PFSK-1 (cell line): Measurements from ENCODE around the gene SUN2.

ENCODE experiments used
- FOXP2 ChIP-seq: optimal IDR thresholded peaks from 2 replicates; pipeline ENCODE3; 2011; ENCODE audit warnings: borderline replicate concordance, control low read depth, inconsistent platforms; ENCODE audit not compliant: insufficient read depth; ENCODE audit errors: extremely low read length, extremely low read depth
- POLR2AphosphoS5 ChIP-seq: IDR thresholded peaks from 2 replicates; pipeline ENCODE4 v1.6.1; 2012; ENCODE audit warnings: low read depth, mild to moderate bottlenecking, control low read depth, low read length, moderate library complexity
- SIN3A ChIP-seq: IDR thresholded peaks from 2 replicates; pipeline ENCODE4 v1.6.1; 2012; ENCODE audit warnings: mild to moderate bottlenecking, low read length, moderate library complexity, borderline replicate concordance; ENCODE audit not compliant: insufficient read depth
- TAF1 ChIP-seq: IDR thresholded peaks from 2 replicates; pipeline ENCODE4 v1.6.1; 2012; ENCODE audit warnings: low read length, control low read depth, borderline replicate concordance; ENCODE audit not compliant: insufficient read depth
- TF ChIP-seq, protein P1 (sequence below), 2 experiments: IDR thresholded peaks; 2 replicates each; pipeline versions ENCODE4 v1.6.1 to v1.8.0; 2011 to 2012; ENCODE audit warnings: low read depth in 2 of 2, low read length in 2 of 2, control low read depth in 1 of 2, inconsistent platforms in 1 of 2, mild to moderate bottlenecking in 1 of 2, moderate library complexity in 1 of 2; ENCODE audit not compliant: insufficient read depth in 1 of 2

The SUN2 gene

DNA sequence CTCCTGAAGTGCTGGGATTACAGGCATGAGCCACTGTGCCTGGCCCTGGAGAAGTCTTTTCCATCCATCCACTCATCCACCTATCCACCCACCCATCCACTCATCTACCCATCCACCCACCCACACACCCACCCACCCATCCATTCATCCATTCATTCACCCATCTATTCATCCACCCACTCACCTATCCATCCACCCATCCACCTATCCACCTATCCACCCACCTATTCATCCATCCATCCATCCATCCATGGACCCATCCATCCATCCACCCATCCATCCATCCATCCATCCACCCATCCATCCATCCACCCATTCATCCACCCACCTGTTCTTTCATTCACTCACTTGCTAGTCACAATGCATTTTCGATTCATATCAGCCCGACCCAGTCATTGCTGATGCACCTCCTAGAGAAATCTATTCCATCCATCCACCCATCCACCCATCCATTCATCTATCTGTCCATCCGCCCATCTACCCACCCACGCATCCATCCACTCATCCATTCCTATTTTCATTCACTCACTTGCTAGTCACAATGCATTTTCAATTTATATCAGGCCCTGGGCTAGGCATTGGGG, 17.7 kb upstream of the SUN2 start:
- no peak for TF ChIP-seq TAF1
- TF ChIP-seq POLR2AphosphoS5 = no peak
- TF ChIP-seq SIN3A = no peak
- TF ChIP-seq, protein P1, sequence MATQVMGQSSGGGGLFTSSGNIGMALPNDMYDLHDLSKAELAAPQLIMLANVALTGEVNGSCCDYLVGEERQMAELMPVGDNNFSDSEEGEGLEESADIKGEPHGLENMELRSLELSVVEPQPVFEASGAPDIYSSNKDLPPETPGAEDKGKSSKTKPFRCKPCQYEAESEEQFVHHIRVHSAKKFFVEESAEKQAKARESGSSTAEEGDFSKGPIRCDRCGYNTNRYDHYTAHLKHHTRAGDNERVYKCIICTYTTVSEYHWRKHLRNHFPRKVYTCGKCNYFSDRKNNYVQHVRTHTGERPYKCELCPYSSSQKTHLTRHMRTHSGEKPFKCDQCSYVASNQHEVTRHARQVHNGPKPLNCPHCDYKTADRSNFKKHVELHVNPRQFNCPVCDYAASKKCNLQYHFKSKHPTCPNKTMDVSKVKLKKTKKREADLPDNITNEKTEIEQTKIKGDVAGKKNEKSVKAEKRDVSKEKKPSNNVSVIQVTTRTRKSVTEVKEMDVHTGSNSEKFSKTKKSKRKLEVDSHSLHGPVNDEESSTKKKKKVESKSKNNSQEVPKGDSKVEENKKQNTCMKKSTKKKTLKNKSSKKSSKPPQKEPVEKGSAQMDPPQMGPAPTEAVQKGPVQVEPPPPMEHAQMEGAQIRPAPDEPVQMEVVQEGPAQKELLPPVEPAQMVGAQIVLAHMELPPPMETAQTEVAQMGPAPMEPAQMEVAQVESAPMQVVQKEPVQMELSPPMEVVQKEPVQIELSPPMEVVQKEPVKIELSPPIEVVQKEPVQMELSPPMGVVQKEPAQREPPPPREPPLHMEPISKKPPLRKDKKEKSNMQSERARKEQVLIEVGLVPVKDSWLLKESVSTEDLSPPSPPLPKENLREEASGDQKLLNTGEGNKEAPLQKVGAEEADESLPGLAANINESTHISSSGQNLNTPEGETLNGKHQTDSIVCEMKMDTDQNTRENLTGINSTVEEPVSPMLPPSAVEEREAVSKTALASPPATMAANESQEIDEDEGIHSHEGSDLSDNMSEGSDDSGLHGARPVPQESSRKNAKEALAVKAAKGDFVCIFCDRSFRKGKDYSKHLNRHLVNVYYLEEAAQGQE (IDR thresholded peaks at IDR 0.05; ENCODE audit: insufficient read depth in 1 of 2, low read depth in 2 of 2, low read length in 2 of 2) = no peak
- no peak for TF ChIP-seq FOXP2

DNA sequence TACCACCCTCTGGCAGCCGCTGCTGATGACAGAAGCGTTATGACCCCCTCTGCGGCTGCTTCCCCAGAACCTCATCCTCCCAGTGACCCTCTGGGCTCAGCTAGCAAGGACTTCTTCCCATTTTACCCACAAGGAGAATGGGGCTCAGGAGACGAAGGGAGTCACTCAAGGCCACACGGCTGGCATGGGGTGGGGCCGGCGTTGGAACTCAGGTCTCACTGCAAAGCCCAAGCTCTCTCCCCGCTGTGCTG, 16.8 kb upstream of the SUN2 start:
- TF ChIP-seq SIN3A (no peak), FOXP2 (no peak), TAF1 (no peak), POLR2AphosphoS5 (no peak)
- TF ChIP-seq, protein P1 (IDR thresholded peaks at IDR 0.05; ENCODE audit: insufficient read depth in 1 of 2, low read depth in 2 of 2, low read length in 2 of 2) = no peak

DNA sequence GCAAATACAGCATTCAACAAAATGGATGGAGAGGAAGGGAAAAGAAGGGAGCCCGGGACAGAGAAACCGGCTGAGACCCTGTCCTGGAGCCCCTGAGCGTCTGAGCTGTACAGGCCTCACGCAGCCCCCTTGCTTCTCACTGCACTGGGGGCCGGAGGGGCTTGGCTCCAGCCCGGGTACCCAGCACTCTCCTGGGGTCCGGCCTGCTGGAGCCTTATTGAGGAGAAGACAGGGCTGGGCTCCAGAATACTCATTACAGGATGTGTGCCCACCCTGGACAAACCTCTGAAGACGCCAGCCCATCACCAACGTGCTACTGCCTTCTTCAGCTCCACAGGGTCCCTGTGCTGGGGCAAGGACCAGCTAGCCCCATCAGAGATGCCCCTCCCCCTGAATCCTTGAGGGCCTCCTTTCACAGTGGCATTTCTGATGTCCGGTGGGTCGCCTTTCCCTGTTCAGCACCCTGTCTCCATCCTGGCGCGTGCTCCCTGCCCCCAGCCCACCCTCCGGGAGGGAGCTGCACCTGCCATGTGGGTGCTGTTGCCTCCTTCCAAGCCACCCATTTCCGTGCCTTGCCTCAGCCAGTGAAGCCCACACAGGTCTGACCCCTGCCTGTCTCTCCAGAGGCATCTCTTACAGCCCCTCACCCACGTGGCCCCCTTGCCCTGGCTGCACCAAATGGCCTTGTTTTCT, 14.6 kb upstream of the SUN2 start:
- no peak for TF ChIP-seq SIN3A
- no peak for TF ChIP-seq TAF1
- TF ChIP-seq, protein P1 (IDR thresholded peaks at IDR 0.05; ENCODE audit: insufficient read depth in 1 of 2, low read depth in 2 of 2, low read length in 2 of 2) = no peak
- no peak for TF ChIP-seq POLR2AphosphoS5
- no peak for TF ChIP-seq FOXP2

DNA sequence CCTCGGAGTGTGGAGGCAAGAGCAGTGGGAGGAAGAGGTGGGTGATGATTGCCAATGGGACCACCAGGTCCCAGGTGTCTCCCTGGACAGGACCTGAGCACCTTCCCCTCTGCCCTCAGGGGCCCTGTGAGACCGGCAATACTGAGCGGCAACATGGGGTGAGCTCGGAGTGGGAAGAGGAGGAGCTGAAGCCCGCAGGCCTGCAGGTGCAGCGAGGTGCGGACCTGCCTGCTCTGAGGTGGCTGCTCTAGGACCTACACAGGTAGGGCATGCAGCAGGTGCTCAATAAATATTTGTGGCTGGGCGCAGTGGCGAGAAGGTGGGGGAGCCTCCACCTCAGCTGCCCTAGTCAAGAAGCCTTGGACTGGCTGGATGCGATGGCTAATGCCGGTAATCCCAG, 12.2 kb upstream of the SUN2 start:
- no peak for TF ChIP-seq TAF1
- TF ChIP-seq, protein P1 (IDR thresholded peaks at IDR 0.05; ENCODE audit: insufficient read depth in 1 of 2, low read depth in 2 of 2, low read length in 2 of 2) = no peak
- no peak for TF ChIP-seq POLR2AphosphoS5
- no peak for TF ChIP-seq FOXP2
- TF ChIP-seq SIN3A = no peak
